ENCODE data around the gene CCDC148.

DNA sequence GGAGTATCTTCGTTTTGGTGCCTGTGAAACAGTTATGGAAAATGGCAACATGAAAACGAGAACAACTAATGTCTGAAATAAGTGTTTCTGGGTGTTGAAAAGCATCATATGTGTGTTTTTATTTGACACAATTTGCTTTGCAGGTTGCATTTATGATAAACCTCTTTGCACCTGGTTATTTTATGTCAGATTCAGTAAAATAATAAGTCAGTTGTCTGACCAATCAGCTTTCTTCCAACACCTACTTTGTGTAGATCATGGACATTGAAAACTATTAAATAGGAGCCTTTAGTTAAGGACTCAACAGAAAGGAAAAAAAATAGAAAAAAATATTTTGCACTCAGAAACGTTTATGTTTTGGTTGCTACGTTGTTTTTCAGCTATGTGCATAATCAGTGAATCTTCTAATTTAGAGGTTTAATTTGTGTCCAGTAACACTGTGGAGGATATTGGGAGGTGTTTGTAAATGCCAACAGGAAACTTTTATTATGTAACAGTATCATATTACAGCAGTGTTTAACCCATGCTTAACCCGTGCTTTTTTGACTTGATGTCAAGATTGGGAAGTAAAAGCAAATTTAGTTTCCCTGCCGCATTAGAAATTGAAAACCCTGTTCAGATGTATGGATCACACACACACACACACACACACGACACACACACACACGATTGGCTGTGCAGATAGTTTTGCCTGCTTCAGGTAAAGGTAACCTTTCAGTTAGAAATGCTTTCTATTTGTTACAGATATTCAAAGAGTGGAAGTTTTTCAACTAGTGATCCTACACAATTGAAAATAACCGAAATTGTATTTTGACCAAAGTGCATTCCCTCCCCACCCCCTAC lies 2.8 kb upstream of the CCDC148 start:
- no peak for TF ChIP-seq POLR2A (IDR thresholded peaks at IDR 0.05)
- TF ChIP-seq CTCF (IDR thresholded peaks at IDR 0.05): no peak
